Effector memory CD8-positive, alpha-beta T cell (primary cell): ENCODE data around the gene AKAP5.

Experiments
- ATAC-seq: fragments of 150-1000 bp; cut with Tn5 transposase; replicated peaks from 2 replicates; pipeline ENCODE4 v1.10.0; 2021; ENCODE audit warnings: mild to moderate bottlenecking, moderate library complexity
- DNase-seq, 3 experiments: peaks; one replicate each; pipeline ENCODE4 v3.0.0; 2021
- H3K27ac Mint-ChIP-seq, 2 donors: one replicate each; pipeline ENCODE4 v1.8.0; 2022; ENCODE audit warnings: mild to moderate bottlenecking in 2 of 2, mixed read lengths in 2 of 2, moderate library complexity in 2 of 2
- H3K27me3 Mint-ChIP-seq, 2 donors: one replicate each; pipeline ENCODE4 v1.8.0; 2022; ENCODE audit warnings: mixed read lengths in 2 of 2
- H3K36me3 Mint-ChIP-seq: one replicate; pipeline ENCODE4 v1.8.0; 2022; ENCODE audit warnings: mild to moderate bottlenecking, moderate library complexity, mixed read lengths; ENCODE audit not compliant: insufficient read depth
- H3K4me1 Mint-ChIP-seq, 2 donors: one replicate each; pipeline ENCODE4 v1.8.0; 2022; ENCODE audit warnings: low read depth in 2 of 2, mixed read lengths in 2 of 2
- H3K4me3 Mint-ChIP-seq, 2 donors: one replicate each; pipeline ENCODE4 v1.8.0; 2022; ENCODE audit warnings: mild to moderate bottlenecking in 2 of 2, mixed read lengths in 2 of 2, moderate library complexity in 2 of 2
- H3K9me3 Mint-ChIP-seq, 2 donors: one replicate each; pipeline ENCODE4 v1.8.0; 2022; ENCODE audit warnings: mixed read lengths in 2 of 2

AKAP5 gene

DNA sequence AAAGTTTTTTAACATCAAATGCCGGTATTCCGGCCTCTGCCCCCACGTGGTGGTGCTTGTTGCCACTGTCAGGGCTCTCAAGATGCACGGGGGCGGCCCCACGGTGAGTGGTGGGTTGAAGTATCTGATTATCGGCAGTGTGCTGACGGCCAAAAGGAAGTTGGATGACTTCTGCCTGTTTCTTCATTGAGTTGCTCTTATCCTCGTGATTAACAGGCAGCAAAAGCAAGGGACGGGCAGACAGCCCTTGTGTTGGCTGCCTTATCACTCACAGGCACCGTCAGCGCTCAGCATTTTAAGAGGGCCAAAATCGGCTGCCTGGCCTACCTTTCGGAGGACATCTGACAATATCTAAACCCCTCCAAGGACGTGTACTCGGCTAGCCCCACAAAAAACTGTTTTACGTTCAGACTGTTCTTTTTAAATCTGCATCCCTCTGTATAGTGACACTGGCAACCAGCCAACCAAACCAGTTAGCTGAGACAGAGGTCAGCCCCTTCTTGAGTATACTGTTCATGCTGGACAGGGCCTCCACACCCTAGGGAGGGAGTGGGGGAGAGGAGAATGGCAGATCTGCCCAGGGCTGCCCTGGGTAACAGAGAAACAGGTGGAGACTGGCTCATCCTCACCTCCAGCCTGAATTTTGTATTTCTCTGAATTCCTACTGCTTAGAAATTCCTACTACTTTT lies 22.9 kb upstream of the AKAP5 start:
- Mint-ChIP-seq H3K4me3 (no peak overlapping the region), H3K4me1 (peaks cover 33 to 38% of the 10 kb centered on the region in 2 donors), H3K27ac (no peak overlapping the region), H3K36me3 (peaks cover 14% of the 10 kb centered on the region), H3K27me3 (no peaks in the 10 kb centered on the region), H3K9me3 (no peaks in the 10 kb centered on the region)
- ATAC-seq, result no peak
- DNase-seq, result no peak

DNA sequence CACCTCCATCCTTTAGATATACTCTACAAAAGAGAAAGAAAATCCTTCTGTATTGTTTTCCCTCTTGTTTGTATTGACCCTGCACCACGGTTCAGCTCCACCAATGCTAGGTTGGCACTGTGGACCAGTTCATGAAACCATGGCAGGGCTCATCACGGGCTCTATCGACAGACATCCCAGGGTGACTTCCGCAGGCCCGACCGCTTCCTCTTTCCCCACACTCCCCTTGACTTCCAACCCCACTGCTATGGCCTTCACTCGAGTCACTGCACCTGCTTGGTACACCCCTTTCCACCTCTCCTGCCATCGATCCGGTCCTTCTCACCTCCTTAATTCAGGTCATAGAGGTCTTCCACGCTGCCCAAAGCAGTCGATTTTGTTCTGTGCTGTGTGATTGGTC lies 21.2 kb upstream of the AKAP5 start:
- ATAC-seq (no peak), DNase-seq (no peak)
- no peaks in the 10 kb centered on the region for H3K27me3 Mint-ChIP-seq
- H3K9me3 Mint-ChIP-seq, result no peaks in the 10 kb centered on the region
- H3K36me3 Mint-ChIP-seq, result peaks cover 18% of the 10 kb centered on the region
- H3K4me3 Mint-ChIP-seq, result no peak overlapping the region
- H3K27ac Mint-ChIP-seq, result peak overlapping the region; percentile 87 to 97
- H3K4me1 Mint-ChIP-seq, result peaks cover 26 to 31% of the 10 kb centered on the region in 2 donors

DNA sequence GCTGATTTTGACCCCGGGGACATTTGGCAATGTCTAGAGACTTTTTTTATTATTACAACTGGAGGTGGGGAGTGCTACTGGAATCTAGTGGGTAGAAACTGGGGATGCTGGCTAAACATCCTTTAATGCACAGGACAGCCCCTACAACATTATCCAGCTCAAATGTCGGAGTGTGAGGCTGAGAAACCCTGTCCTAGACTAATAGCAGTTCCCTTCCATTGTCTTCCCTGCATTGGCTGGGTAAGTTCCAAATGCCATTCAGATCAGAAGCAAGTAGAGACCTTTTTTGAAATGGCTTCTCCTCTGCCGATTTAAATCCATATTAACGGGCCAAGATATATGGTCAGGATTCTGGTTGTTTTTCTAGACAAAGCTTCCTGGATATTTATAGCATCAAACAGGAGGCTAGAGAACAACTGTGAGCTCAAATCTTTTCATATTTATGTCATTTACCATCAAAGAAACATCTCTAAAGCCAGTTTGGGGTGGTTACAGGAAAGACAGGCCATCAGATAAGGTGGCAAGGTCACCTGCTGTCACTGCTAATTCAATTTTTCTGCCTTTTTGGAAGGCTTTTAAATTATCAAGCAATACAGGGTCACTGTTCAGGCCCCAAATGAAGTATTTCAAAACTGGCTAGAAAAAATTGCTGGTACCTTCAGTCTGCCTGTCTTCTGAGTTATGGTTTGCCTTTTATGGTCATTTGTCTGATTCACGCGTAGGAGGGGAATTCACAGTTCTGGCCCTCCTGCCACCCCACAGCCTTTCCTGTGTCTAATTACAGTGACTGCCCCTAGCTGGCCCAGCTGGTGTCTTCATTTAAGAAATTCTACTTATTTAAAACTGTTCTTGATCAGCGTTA lies 20.1 kb upstream of the AKAP5 start:
- peak; percentile 93 for ATAC-seq
- Mint-ChIP-seq H3K9me3 (no peaks in the 10 kb centered on the region), H3K27ac (peak overlapping the region; percentile 87 to 97), H3K4me1 (peaks cover 24 to 29% of the 10 kb centered on the region in 2 donors), H3K4me3 (peak overlapping the region; percentile 22 to 68), H3K27me3 (no peaks in the 10 kb centered on the region), H3K36me3 (peaks cover 22% of the 10 kb centered on the region)
- DNase-seq, result peak; percentile 26 to 44 (median 30)

DNA sequence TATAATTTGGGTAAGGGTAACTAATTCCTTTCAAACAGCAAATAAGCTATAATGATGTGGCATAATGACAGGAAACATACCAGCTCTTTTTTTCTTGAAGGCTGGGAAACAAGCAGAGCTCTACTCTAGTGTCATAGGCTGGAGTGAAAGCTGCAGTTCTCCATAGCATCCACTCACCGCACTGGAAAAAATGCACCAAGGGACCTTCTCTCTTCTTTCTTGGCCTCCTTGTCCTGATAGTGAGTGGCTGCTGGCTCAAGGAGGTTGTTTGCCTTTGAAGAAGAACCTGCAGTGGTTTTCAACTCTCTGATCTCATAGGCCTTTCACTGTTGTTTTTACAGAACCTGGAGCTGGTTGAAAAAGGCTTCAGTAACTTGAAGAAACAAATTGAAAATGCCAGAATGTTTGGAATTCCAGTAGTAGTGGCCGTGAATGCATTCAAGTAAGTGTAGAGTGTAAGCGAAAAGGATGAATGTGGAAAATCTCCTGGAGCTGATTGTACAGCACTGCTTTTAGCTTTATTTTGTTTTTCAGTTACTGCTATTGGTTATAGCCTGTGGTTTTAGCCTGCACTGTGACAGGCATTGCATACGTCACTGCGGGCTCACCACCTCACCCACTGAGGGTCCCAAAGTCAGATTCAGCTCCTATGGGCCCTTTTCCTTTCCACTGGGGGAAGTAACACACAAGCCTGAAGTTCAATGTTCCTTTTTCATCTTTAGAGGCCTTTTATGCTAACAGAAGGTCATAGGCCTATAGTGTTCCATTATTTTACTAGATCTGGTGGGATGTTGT lies 17.2 kb upstream of the AKAP5 start:
- Mint-ChIP-seq H3K9me3 (no peaks in the 10 kb centered on the region), H3K27me3 (no peaks in the 10 kb centered on the region), H3K4me1 (peaks cover 24 to 32% of the 10 kb centered on the region in 2 donors), H3K36me3 (peaks cover 14% of the 10 kb centered on the region), H3K27ac (peak overlapping the region; percentile 67), H3K4me3 (peak overlapping the region in 1 of 2 donors; percentile 45)
- DNase-seq (peak in 2 of 3 experiments; percentile 22 to 46), ATAC-seq (peak; percentile 66)

DNA sequence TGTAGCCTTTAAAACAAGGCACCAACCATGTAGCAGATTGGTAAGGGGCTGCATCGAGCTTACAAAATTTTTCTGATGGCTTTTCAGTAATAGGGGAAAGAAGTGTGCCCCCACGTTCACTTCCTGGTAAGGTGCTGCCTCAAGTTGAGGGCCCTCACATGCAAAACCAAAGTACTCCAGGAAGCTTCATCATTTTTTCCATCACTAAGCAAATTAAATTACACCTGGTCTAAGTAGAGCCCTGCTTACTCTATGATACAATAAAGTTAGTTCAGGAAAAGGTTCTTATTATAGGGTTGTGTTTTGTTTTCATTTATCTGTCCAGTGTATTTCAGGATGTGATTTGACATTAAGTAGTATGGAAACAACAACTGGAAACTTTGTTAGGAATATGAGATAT lies 15.0 kb upstream of the AKAP5 start:
- DNase-seq (no peak), ATAC-seq (no peak)
- Mint-ChIP-seq H3K27me3 (no peaks in the 10 kb centered on the region), H3K4me1 (peaks cover 10 to 14% of the 10 kb centered on the region in 2 donors), H3K36me3 (peaks cover 21% of the 10 kb centered on the region), H3K27ac (peak overlapping the region; percentile 62 to 67), H3K9me3 (no peaks in the 10 kb centered on the region), H3K4me3 (no peak overlapping the region)

DNA sequence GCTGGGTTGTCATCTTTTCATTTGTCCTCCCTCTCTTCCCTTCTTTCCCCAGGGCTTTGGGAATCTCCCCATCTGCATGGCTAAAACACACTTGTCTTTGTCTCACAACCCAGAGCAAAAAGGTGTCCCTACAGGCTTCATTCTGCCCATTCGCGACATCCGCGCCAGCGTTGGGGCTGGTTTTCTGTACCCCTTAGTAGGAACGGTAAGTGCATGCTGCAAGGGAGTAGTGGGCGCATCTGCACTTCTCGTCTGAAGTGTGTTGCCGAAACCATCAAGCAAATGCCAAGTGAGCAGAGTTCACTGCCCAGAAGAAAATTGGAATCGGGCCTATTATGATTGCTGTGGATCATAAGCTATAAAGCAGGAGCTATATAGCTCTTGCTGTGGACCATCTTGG lies 10.6 kb upstream of the AKAP5 start:
- no peak for DNase-seq
- Mint-ChIP-seq H3K4me3 (no peak overlapping the region), H3K27ac (peak overlapping the region in 1 of 2 donors; percentile 20), H3K4me1 (peaks cover 2 to 8% of the 10 kb centered on the region in 2 donors), H3K36me3 (peaks cover 13% of the 10 kb centered on the region), H3K9me3 (no peaks in the 10 kb centered on the region), H3K27me3 (no peaks in the 10 kb centered on the region)
- ATAC-seq, result no peak

DNA sequence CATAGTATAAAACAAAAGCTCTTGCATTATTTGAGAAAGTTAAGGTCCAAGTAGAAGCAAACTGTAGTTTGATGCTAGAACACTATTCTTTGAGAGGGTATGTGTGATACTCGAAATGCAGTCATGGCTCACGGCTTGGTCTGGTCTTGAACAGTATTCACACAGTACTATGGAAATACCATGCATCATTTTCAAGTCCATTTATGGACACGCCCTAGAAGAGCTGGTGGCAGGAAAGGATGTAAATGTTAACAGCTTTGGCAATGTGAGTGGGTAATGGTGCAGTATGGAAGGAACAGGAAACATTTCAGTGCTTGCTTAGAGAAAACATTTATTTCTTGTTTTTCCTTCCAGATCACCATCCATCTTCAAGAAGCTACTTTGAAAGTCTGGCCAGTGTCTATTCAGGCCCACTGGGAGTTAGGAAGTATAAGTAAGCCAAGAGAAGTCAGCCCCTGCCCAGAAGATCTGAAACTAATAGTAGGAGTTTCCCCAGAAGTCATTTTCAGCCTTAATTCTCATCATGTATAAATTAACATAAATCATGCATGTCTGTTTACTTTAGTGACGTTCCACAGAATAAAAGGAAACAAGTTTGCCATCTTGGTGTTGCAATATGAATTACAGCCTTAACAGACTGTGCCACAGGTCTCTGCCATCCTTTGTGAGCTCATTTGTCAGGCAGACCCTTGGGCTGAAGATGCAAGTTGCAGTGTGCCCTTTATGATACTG lies 5.7 kb upstream of the AKAP5 start:
- peaks cover 2% of the 10 kb centered on the region for H3K36me3 Mint-ChIP-seq
- H3K9me3 Mint-ChIP-seq, result no peaks in the 10 kb centered on the region
- DNase-seq (no peak), ATAC-seq (no peak)
- H3K27ac Mint-ChIP-seq, result peak overlapping the region in 1 of 2 donors; percentile 70
- peaks cover 2 to 12% of the 10 kb centered on the region in 2 donors for H3K4me1 Mint-ChIP-seq
- no peak overlapping the region for H3K4me3 Mint-ChIP-seq
- no peaks in the 10 kb centered on the region for H3K27me3 Mint-ChIP-seq

DNA sequence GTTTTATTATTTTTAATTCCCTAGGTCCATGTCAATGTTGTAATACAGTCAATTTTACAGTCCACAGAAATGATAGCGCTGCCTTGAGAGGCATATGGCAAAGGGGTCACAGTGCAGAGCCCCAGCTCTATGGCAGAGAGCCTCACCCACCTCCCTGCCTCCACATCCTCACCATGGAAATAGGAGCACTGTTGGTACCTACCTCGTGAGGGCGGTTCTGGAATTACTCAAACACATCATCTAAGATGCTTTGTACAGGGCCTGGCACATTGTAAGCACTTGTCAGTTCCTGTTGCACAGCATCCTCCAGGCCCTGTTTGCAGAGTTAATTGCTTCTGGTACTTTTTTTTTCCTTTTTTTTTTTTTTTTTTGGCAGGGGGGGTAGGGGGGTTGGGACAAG lies 4.1 kb upstream of the AKAP5 start:
- Mint-ChIP-seq H3K4me1 (peaks cover 8 to 21% of the 10 kb centered on the region in 2 donors), H3K4me3 (no peak overlapping the region), H3K36me3 (no peaks in the 10 kb centered on the region), H3K9me3 (no peaks in the 10 kb centered on the region), H3K27me3 (no peaks in the 10 kb centered on the region), H3K27ac (no peak overlapping the region)
- no peak for ATAC-seq
- no peak for DNase-seq

DNA sequence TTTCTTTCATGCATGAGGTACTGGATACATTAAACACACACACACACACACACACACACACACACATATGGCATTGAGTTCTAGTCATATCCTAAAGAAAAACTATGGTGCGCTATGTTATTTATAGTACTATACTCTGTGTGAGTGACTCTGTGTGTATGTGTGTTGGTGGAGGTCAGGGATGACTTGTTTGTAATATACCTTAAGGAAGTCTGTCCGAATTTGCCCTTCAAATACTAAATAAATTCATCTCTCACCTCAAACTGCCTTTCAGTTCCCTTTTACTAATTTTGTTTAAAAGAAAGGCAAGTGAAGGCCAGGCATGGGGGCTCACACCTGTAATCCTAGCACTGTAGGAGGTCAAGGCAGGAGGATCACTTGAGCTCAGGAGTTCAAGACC lies 2.1 kb upstream of the AKAP5 start:
- no peaks in the 10 kb centered on the region for H3K9me3 Mint-ChIP-seq
- H3K27me3 Mint-ChIP-seq, result no peaks in the 10 kb centered on the region
- no peak overlapping the region for H3K4me3 Mint-ChIP-seq
- no peaks in the 10 kb centered on the region for H3K36me3 Mint-ChIP-seq
- DNase-seq (no peak), ATAC-seq (no peak)
- peak overlapping the region; percentile 19 to 23 for H3K27ac Mint-ChIP-seq
- peaks cover 11 to 38% of the 10 kb centered on the region in 2 donors for H3K4me1 Mint-ChIP-seq

DNA sequence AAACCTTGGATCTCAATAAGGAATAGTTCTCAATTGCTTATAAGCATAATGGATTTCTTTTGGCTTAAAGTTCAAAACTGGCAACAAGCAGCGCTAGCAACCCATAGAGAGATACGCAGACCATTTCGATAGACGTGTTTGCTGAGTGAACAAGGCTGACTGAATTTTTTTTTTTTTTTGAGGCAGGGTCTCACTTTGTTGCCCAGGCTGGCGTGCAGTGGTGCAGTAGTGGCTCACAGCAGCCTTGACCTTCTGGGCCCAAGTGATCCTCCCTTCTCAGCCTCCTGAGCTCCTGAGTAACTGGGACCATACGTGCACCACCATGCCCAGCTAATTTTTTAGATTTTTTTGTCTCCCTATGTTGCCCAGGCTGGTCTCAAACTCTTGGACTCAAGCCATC lies 1.4 kb upstream of the AKAP5 start:
- Mint-ChIP-seq H3K36me3 (no peaks in the 10 kb centered on the region), H3K4me3 (peak overlapping the region in 1 of 2 donors; percentile 80), H3K4me1 (peaks cover 14 to 38% of the 10 kb centered on the region in 2 donors), H3K27me3 (no peaks in the 10 kb centered on the region), H3K27ac (peak overlapping the region in 1 of 2 donors; percentile 93), H3K9me3 (no peaks in the 10 kb centered on the region)
- no peak for DNase-seq
- ATAC-seq, result no peak

DNA sequence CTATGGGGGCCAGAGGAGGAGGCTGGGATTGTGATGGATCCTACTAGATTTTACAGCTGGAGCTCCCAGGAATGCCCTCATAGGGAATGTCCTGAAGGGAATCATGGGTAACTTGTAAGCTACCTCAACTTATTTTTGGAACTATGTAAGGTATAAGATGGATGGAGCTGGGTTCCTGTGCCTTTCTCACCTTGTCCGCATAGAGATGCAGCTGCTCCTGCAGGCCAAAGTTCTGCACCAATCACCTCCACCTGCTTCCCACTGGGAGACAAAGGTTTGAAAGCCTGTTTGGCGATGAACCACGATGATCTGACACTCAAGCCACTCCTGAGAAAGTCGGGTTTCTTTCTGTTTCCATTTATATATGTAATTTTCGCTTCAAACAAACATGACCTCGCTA lies 648 bp upstream of the AKAP5 start:
- Mint-ChIP-seq H3K27ac (peak overlapping the region; percentile 83 to 93), H3K4me1 (peaks cover 14 to 39% of the 10 kb centered on the region in 2 donors), H3K4me3 (peak overlapping the region; percentile 80 to 86), H3K27me3 (no peaks in the 10 kb centered on the region), H3K9me3 (no peaks in the 10 kb centered on the region), H3K36me3 (no peaks in the 10 kb centered on the region)
- no peak for ATAC-seq
- DNase-seq, result no peak

DNA sequence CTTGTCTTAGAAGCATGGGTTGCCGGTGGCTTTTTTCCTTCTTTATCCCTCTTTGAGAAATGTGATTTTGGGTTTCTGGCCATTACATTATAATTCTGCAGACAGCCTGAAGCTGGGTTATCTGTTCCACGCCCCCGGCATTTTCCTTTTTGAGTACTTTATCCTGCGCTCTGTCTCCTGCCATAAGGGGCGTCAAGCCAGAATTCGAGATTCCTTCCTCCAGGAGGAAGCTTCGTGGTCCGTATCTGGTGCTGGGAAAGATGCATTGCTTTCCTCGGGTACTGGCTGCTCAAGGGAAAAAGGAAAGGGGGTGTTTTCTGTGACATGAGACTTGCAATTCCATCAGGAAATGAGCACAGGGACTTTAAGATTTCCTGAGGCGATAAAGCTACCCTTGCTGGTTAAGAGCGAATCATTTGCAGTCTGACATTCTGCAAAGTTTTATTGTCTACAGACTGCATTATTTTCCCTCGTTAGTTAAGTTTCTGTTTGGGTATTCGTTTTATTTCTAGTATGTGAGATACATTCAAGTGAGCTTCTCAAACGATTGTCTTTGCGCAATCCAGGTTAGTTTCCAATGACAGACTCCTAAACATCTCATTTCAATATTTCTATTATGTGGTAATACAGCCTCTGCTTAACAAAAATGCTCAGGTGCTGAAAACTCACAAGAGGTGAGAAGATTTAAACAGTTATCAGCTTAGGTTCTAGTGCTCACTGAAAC lies 694 bp downstream of the AKAP5 start:
- no peaks in the 10 kb centered on the region for H3K9me3 Mint-ChIP-seq
- H3K4me1 Mint-ChIP-seq, result peaks cover 14 to 37% of the 10 kb centered on the region in 2 donors
- peak overlapping the region; percentile 80 to 86 for H3K4me3 Mint-ChIP-seq
- no peaks in the 10 kb centered on the region for H3K36me3 Mint-ChIP-seq
- no peaks in the 10 kb centered on the region for H3K27me3 Mint-ChIP-seq
- H3K27ac Mint-ChIP-seq, result peak overlapping the region; percentile 59 to 91
- DNase-seq, result no peak
- ATAC-seq, result no peak
